ENCODE data around the gene NPAS4.
"Not testable (repeated sequence)": the region's sequence is repeated elsewhere in the genome, so short reads cannot be mapped to it uniquely, and the experiment has no call there.

The NPAS4 gene

DNA sequence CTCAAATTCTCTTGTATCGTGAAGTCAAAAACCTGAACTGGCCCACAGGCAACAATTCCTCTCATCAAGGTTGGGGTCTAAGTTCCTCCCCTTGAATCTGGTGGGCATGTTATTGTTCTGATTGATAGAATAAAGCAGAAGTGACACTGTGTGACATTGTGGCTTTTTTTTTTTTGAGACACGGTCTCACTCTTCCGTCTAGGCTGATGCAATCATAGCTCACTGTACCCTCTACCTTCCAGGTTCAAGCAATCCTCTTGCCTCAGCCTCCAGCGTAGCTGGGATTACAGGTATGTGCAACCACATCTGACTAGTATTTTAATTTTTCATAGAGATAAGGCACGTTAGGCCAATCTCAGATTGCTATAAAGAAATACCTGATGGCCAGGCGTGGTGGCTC, 37.0 kb downstream of the NPAS4 start:
- DNase-seq = no peak

DNA sequence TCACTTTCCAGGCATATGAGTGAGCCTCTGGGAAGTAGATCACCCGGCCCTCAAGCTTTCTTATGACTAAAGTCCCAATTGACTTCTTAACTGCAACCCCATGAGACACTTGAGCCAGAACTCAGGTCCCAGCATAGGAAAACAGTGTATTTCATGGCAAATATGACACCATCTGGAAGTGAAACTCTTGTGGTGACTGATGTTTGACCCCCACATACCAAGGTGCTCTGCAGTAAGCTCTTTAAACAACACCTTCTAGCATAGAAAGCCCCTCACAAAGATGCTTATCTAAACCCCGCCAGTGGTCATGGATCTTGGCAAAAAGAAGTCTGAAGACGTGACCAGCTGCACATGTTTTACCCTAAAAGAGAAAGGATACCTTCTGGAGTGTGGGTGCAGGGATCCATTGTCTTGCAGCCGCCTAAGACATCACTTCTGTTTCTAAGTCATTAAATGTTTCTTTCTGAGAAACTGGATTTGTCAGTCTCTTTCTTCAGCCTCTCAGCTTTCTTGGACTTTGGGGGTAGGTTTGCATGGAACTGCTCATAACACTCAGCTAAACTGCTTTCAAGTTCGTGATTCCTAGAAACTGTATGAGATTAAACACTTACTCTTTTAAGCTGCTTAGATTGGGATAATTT, 38.4 kb downstream of the NPAS4 start:
- DNase-seq = no peak

DNA sequence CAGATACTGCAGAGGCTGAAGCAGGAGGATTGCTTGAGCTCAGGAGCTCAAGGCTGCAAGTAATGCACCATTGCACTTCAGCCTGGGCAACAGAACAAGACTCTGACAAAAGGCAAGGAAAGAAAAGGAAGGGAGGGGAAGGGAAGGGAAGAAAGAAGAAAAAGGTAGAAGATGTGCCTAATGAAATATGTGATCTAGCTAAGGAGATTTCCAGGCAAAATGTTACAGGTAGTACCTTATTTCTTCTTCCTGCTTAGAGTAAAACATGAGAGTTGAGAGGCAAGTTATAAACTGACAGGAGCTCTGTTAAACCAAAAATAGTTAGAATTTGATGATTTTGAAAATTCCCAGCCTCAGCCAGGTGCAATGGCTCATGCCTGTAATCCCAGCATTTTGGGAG, 41.2 kb downstream of the NPAS4 start:
- DNase-seq = no peak

DNA sequence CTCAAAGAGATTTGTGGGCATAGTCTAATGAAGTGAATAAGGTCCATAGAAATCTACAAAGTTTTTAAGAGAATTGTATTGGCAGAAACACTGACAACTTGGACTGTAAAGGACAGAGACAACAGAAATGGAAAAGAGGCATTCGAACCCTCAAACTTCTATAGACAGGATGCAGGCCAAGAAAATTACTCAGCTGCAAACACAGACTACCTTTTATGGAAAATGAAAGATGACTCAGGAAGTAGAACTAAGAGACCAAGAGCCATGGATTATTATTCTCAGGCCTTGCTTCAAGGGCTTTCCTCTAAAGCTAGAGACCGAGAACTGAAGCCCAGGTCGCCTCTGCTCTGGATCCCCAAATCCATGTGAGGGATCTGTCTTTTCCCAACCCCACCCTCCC, 42.1 kb downstream of the NPAS4 start:
- DNase-seq = no peak

DNA sequence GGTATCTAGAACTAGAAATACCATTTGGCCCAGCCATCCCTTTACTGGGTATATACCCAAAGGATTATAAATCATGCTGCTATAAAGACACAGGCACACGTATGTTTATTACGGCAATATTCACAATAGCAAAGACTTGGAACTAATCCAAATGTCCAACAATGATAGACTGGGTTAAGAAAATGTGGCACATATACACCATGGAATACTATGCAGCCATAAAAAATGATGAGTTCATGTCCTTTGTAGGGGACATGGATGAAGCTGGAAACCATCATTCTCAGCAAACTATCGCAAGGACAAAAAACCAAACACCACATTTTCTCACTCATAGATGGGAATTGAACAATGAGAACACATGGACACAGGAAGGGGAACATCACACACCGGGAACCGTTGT, 43.3 kb downstream of the NPAS4 start:
- DNase-seq = not testable (repeated sequence)

DNA sequence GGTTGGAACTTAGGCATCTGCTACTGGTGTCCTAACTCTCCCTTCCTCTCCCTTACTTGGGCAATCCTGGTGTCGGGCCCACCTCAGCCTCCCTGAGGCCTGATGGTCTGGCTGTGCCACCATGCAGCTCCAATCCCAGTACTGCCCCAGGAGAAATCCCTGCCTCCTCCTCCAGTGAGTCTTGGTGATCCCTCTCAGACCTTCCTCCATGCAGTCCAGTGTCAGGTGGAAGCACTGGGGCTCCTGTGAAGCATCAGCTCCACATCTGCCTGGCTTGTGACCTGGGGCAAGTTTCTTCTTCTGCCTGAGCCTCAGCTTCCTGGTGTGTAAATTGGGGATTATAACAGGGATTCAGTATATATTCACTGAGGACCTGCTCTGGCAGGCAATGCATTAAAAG, 44.1 kb downstream of the NPAS4 start:
- DNase-seq = no peak

DNA sequence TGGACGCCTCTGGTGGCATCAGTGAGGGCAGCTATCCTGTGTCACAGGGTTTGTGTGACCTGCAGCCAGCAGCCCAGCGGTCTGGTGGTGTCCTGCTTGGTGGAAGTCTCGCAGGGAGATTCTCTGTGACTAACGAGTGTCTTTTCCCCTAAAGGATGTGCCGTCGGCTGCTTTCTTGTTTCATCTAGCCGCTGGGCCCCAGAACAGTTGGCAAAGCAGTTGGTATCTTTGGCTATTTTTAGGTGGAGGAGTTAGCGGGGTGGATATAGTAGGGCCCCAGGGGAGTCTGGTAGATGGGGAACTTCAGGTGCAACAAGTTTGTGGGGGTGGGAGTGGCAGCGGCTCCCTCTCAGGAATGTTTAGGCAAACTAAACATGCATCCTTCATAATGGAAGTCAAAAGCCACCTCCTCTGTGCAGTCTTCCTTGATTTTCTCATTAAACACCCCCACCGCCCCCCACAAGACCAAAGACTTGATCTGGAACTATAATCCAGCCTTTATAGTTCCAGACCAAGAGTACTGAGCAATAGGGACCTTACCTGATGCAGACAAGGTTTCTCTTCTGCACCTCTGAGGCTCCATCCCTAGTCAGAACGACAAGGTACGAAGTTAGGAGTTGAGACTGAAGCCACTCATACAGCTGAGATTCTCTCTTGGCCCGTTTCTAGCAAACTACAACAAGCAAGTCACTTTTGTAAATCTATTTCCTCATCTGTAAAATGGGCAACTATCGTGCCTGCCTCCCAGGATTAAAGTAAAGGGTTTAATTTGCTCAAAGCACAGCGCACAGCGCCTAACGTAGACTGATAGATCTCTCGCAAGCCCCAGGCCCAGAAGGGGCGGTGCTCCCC, 44.8 kb downstream of the NPAS4 start:
- no peak for DNase-seq

DNA sequence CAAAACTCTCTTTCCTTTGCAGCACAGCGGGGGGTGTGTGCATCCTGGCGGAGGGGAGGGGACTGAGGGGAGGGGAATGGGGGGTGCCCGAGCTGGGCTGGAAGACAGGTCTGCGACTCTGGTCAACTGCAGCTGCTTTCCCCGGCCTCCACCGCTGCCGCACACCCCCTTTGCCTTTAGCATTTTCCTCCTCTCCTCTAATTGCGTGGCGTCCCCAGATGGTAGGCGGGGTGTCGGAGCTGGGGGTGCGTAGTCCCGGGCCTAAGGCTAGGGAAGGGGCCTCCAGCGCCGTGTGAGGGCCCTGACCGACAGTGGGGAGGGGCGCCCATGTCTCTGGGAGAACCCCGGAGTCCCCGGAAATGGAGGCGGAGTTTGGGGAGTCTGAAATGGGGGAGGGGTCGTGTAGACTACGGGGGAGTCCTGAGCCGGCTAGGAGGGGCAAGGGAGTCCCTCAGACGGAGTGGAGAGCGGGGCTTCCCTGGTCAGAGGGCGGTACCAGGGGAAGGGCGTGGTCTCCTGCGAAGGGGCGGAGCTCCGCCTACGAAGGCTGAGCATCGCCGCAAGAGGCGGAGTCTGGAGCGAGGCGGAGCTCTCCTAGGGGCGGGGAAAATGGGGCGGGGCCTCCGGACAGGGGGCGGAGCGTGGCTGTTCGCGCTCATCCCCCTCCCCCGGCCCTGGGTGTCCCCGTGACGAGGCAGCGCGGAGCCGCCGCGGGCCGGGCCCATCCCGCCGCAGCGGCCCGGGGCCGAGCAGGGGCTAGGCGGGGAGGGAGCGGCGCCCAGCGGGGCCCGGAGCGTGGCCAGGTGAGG, 45.6 kb downstream of the NPAS4 start, which contains the start of gene PELI3:
TSS of gene PELI3 (plus strand) at position 681 of the 809 bp plus-strand sequence. CDS start 1,224 bp downstream, outside the sequence.
- peak; percentile 92 for DNase-seq

DNA sequence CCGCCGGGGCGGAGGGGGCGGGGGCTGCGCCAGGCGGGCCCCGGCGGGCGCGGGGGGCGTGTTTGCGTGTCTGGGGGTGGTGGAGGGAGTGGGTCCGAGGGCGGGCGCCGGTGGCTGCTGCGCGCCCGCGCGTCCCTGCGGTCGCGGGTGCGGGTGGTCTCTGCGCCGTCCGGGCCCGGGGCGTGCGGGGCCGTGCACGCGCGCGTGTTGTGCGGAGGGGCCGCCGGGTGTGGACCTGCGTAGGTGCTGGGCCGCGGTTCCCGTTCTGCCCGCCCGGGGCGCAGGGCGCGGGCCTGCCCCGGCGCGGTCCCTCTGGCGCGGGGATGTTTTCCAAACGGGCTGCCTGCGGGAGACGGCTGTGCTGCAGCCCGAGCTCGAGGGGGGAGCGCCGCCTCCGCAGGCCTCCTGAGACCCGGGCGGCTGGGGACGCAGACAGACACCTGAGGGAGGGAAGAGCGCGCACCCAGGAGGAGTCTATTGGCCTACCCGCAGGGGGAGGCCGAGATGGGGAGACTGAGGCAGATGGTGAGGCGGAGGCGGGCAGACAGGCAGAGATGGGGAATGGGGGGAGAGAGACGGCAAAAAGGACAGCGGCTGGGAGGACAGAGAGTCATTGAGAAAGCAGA, 46.3 kb downstream of the NPAS4 start:
- DNase-seq = peak; percentile 22

DNA sequence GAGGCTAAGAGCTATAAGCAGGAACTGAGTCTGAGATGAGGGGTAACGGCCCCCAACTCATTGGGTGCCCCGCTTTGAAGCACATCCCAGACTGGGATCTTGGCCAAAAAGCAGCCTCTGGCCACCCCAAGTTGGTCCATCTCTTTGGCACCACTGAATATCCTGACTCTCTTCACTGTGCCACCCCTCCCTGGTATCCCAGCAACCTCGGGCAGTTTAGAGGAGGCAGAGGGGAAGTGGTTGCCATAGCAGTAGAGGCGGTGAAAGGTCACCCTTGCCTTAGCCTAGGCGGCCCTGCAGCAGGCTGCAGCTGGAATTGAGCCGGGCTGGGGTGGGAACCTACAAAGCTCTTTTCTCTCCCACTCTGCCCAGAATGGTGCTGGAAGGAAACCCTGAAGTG, 46.9 kb downstream of the NPAS4 start:
- no peak for DNase-seq

DNA sequence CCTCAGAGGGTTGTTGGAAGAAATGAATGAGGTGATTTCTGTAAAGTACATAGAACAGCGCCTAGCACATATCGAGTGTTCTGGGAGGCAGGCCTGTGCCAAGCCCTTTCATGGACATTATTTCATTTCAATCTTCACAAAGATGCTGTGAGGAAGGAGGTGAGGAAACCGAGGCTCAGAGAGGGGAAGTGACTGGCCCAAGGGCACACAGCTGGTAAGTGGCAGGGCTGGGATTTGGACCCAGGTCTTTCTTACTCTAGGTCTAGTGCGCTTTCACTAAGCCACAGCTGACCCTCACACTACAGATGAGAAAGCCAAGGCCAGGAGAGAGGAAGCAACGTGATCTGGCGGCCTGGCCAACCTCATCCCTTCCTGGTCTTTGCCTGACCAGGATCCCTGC, 47.9 kb downstream of the NPAS4 start:
- DNase-seq = no peak

DNA sequence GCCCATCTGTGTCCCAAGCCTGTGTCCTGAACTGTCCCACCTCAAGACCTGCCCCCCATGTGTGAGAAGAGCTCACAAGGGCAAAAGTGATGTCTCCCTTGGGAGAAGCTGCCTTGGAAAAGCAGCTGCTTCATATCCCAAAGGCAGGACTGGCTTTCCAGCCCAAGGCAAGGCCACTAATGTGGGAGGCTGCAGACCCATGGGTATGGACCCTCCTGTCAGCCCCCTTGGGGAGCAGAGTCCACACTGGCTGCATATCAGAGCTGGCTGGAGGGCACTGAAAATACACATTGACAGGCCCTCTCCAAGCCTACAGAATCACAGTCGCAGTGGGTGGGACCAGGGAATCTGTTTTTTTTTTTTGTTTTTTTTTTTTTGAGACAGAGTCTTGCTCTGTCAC, 48.6 kb downstream of the NPAS4 start:
- DNase-seq = no peak

DNA sequence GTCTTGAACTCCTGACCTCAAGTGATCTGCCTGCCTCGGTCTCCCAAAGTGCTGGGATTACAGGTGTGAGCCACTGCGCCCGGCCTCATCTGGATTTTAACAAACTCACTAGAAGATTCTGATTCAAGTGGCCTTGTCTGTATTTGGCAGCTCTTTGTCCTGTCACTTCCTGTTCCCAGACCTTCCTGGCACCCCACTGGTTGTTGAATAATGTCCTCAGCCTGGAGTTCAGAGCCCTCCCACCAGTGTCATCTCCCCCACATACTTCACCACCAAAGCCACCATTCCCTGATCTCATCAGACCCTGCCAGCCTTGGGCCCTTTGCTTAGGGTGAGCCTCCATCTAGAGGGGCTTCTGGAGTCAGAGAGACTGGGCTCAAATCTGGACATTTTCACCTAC, 49.2 kb downstream of the NPAS4 start:
- DNase-seq = no peak

DNA sequence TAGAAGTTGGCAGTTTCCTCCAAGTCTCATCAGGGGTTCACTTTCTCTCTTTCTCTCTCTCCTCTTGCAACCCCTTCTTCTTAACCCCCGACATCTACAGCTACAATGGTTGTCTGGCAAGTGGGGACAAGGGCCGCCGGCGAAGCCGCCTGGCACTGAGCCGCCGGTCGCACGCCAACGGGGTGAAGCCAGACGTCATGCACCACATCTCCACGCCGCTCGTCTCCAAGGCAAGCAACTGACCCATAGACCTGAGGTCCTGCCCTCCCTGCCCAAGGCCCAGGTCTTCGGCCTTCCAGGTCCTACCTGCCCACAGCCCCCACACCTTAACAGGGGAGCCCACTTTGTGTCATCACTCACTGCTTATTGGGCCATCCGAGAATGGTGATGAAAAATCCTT, 50.3 kb downstream of the NPAS4 start:
- no peak for DNase-seq

DNA sequence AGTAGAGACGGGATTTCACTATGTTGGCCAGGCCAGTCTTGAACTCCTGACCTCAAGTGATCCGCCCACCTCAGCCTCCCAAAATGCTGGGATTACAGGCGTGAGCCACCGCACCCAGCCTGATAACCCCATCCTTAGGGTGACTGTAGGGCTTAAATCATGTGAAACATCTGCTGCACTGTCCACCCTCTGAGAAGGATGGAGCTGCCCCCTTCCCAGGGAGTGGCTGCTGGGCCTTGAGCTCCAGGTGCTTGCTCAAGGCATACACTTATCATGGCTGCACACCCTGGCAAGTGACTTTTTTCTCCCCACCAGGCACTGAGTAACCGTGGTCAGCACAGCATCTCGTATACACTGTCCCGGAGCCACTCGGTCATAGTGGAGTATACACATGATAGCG, 51.2 kb downstream of the NPAS4 start:
- no peak for DNase-seq

DNA sequence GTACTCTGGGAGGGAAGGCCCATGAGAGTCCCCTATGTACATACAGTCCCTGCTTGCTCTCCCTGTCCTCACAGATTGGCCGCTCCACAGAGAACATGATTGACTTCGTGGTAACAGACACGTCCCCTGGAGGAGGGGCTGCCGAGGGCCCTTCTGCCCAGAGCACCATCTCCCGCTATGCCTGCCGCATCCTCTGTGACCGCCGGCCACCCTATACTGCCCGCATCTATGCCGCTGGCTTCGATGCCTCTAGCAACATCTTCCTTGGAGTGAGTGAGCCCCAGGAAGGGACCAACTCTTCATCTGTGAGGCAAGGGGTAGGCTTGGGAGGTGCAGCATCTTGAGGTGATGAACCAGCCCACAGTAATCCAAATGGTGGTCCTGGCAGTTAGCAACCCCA, 52.3 kb downstream of the NPAS4 start:
- DNase-seq = no peak

DNA sequence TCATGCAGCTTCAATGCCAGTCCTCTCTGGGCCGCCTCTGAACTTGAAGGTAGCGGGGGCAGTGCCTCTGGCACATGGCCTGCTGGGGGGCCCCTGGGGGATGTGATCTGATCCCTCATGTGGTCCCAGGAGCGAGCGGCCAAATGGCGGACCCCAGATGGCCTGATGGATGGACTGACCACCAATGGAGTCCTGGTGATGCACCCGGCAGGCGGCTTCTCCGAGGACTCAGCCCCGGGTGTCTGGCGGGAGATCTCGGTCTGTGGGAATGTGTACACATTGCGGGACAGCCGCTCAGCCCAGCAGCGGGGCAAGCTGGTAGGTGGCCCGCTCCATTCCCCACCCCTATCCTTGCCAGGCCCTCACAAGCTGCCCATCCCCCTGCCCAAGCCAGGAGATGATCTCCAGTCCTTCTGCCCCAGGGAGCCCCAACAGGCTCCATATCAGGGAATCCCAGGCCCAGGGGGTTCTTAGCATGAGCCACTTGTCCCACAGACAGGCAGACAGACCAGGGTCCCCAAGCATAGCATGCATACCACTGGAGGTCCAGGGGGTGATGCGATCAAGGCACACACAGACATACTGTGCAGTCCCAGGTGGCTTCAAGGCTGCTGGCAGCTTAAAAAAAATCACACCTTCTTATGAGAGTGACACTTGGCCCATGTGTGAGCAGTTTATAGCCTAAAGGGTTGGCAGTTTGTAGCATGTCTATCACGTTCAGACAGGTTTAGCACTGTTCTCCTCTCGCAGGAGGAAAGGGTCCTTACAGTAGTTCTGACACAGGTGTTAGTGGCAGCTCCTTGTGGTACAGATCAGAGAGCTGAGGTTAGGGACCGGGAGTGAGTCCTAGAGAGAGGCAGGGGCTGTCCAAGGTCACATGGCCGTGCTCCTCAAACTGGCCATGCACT, 53.0 kb downstream of the NPAS4 start:
- no peak for DNase-seq

DNA sequence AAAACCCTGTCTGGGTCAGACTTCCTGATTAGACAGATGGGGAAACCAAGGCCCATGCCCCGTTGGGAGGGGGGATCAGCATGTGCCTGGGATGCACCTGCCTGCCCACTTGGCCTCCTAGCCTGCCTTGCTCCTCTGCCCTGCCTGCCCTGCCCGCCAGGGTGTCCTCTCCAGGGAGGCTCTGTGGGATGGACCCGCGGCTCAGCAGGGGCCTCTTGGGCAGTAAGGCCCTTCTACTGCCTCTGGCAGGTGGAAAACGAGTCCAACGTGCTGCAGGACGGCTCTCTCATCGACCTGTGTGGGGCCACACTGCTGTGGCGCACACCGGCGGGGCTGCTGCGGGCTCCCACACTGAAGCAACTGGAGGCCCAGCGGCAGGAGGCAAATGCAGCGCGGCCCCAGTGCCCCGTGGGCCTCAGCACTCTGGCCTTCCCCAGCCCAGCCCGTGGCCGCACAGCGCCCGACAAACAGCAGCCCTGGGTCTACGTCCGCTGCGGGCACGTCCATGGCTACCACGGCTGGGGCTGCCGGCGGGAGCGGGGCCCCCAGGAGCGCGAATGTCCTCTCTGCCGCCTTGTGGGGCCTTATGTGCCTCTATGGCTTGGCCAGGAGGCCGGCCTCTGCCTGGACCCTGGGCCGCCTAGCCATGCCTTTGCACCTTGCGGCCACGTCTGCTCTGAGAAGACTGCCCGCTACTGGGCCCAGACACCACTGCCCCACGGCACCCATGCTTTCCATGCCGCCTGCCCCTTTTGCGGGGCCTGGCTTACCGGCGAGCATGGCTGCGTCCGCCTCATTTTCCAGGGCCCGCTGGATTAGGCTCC, 54.7 kb downstream of the NPAS4 start:
- no peak for DNase-seq

Data from fibroblast of skin of scalp (primary cell).